Measurements from ENCODE around the gene ITGA8.
"Not testable (repeated sequence)": the region's sequence is repeated elsewhere in the genome, so short reads cannot be mapped to it uniquely, and the experiment has no call there.

Gene ITGA8

GRCh38 chr10:15605740-15606369 is 113.9 kb downstream of the ITGA8 start:
- no peak for DNase-seq

GRCh38 chr10:15603446-15604011 is 116.2 kb downstream of the ITGA8 start:
- DNase-seq: no peak

GRCh38 chr10:15601819-15602218 is 117.9 kb downstream of the ITGA8 start:
- DNase-seq: no peak

GRCh38 chr10:15595260-15595659 is 124.5 kb downstream of the ITGA8 start:
- no peak for DNase-seq

DNA sequence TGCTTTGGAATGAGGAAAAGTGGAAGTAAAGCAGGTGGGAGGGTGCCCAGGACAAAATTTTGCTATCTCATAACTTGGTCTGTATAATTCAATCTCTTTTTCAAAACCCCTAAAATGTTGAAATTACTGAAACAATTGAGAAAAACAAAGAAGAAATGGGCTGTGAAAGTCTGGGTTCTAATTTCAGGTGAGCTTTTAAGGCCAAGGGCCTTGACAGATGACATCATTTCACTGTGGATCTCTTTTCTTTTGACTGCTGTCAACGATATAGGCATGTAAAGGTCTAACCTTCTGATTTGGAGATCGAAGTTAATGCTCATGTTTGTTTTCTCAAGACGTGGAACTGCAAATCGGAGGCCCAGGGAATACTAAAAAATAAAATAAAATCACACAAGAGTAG is 127.8 kb downstream of the ITGA8 start:
- DNase-seq: no peak

DNA sequence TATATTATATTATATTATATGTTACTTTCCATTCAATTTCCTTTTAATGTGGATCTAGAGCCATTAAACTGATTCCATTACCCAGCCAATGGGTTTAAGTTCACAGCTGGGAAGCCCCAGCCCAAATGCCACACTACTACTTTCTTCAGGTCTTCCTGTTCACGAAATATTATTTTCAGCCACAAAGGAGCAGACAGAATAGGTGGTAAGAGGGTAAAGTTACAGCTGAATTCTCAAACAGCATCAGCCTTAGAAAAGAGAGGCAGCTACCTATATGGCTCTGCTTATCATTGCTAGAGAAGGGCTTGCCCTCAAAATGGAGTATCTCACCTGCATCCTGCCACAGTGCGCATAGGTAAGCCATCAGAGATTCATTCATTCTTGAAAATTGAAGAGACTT is 128.3 kb downstream of the ITGA8 start:
- no peak for DNase-seq

DNA sequence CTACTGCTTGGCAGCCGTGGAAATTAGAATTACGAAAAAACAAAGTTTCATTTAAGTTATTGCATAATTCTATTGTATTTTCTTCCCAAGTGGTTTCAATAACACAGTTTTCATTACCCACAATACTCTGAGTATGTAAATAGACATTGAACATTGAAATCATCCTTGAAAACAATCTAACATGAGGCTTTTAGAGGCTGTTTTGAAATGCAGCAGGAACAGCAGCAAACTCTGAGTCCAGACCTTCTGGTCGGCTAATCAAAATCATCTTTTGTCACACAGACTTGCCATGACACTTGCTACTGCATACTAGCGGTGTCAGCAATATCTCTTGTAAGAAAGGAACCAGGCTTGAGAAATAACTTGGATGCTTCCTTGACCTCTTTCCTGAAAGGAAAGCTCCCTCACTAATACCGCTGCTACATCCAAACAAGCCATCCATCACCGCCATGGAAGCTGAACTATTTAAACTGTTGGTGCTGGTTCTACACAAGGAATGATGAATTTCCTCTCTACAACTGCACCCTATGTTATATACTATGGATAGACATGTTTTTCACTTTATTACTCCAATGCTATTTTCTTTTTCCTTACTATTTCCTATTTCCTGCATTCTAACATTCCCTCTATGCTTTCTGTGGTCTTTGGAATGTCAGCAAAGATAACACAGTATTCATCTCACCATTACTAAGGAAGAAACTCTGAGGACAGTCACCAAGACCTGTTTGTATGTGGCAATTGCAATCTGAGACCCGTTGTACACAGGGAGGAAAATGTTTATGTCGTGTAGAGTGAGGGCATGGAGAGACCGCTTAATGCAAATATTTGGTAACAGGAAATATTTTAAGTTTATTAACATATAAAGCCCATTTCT is 130.8 kb downstream of the ITGA8 start:
- DNase-seq: no peak

GRCh38 chr10:15588151-15588550 is 131.6 kb downstream of the ITGA8 start:
- DNase-seq: no peak

DNA sequence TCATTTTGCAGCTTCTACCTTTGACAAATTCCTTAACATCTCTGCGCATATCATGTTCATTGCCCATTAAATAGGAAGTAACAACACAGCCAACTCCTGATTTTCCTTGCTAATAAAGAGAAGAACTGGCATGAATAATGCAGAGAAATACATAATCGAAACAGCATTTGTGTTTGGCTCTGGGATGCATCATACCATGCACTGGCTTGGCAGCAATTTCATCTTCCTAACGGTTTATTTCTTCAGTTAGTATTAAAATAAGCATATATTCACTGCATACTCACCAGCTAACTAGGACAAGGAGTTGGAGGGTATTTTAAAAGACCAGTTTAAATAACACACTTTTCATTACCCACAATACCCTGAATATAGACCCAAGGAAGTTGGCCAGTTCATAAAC is 132.5 kb downstream of the ITGA8 start:
- DNase-seq: no peak

- peak; percentile 46 to 65 for DNase-seq
Observed at GRCh38 chr10:15585303-15585715, 134.4 kb downstream of the ITGA8 start.

- DNase-seq: not testable (repeated sequence)
Observed at GRCh38 chr10:15582972-15583371, 136.8 kb downstream of the ITGA8 start.

GRCh38 chr10:15579605-15580004 is 140.1 kb downstream of the ITGA8 start:
- DNase-seq: no peak

- DNase-seq: no peak
Observed at GRCh38 chr10:15572531-15573045, 147.1 kb downstream of the ITGA8 start.

GRCh38 chr10:15571575-15571974 is 148.1 kb downstream of the ITGA8 start:
- DNase-seq: no peak

DNA sequence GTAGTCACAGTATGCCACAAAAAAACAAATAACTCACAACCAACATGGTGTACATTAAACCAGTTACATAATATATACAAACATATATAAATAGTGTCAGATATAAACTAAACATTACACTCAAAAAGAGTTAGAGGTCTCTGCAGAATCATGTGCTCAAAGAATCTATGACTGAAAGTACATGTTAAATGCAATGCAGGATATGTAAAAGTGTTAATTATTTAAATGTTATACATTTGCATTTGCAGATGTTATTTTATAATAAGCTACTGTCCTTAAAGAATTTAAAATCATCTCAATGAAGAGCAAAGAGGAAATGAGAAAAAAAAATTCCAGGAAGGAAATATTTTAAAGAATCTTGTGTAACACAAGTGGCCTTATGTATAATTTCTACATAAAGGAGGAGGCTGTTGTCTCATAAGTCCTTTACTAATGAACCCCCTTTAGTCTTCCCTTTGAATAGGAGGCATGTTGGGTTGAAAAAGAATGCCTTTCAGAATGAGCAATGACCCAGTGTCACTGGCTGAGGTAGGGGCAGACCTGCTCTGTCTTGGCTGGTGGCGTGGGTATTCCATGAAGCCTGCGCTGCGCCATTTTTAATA is 148.9 kb downstream of the ITGA8 start:
- DNase-seq: peak in 1 of 2 experiments; percentile 2

DNA sequence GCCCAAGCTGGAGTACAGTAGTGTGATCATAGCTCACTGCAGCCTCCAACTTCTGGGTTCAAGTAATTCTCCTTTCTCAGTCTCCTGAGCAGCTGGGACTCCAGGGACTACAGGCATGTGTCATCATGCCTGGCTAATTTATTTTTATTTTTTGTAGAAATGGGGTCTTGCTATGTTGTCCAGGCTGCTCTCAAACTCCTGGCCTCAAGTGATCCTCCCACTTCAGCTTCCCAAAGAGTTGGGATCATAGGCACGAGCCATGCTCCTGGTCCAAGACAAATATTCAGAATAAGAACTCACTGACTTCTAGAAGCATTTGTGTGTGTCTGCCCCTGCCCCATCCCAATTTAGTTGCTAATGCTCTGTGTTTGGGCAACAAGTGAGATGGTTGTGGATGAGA is 151.8 kb downstream of the ITGA8 start:
- no peak for DNase-seq

GRCh38 chr10:15563246-15563645 is 156.5 kb downstream of the ITGA8 start:
- DNase-seq: no peak

GRCh38 chr10:15562578-15562977 is 157.1 kb downstream of the ITGA8 start:
- no peak for DNase-seq

DNA sequence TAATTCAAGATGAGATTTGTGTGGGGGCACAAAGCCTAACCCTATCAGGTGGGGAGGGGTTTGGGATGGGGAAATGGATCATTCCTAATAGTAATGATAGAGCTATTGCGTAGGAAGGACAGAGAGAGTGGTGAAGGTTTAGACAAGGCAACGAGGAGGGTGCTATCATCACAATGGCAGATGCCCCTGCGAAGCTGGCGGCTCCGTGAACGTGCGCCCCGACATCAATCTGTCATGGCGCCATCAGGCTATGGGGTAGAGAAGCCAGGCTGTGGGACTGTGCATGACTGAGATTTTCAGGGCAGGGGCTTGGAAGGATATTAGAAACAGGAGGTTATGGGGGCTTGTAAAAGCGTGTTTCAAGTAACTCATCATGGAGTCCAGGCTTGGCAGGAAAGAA is 157.6 kb downstream of the ITGA8 start:
- DNase-seq: no peak

DNA sequence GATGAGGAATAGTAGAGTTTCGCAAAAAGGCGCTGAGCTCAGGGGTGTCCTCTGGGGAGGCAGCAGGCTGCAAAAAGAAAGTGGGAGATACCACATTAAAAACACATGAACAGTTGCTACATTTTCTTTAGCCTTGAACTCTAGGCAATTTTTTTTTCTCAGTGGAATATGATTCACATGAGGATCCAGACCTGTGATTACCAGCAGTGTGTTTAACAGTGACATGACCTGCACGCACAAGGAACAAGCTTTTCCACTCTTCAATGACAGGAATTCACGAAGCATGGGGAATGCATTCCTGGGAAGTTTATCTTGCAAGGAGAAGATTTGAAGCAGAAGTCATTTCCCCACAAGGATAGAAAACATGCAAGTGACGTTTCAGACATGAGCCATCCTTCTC is 161.6 kb downstream of the ITGA8 start:
- no peak for DNase-seq

DNA sequence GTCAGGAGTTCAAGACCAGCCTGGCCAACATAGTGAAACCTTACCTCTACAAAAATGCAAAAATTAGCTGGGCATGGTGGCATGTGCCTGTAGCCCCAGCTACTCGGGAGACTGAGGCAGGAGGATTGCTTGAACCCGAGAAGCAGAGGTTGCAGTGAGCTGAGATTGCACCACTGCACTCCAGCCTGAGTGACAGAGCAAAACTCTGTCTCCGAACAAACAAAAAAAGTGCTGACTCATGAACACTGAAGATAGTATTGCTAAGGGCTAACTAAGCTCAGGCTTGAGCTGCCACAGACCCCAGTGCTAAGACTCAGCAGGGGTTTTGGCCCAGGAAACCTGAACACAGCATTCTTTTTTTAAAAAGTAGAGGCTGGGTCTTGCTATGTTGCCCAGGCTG is 162.6 kb downstream of the ITGA8 start:
- not testable (repeated sequence) for DNase-seq

- no peak for DNase-seq
Observed at GRCh38 chr10:15550950-15551349, 168.8 kb downstream of the ITGA8 start.

- DNase-seq: no peak
Observed at GRCh38 chr10:15548331-15548730, 171.4 kb downstream of the ITGA8 start.
